Esophagus (tissue), 2 donors: Measurements from ENCODE around the gene TEX9. TPM values are rescaled to one million over a fixed set of nuclear protein-coding genes. Genes with fewer than 3 reads are reported as not detected.

ENCODE experiments used
- H3K27ac ChIP-seq, 2 donors: one replicate each; pipeline ENCODE4 v1.5.1; 2013; ENCODE audit warnings: low read depth in 2 of 2, mild to moderate bottlenecking in 2 of 2, inconsistent platforms in 1 of 2, low read length in 1 of 2, moderate library complexity in 1 of 2
- H3K27me3 ChIP-seq, 2 donors: one replicate each; pipeline ENCODE4 v1.6.1; 2013; ENCODE audit warnings: low read length in 2 of 2, control low read depth in 1 of 2, mild to moderate bottlenecking in 1 of 2; ENCODE audit not compliant: insufficient read depth in 2 of 2, control insufficient read depth in 1 of 2
- H3K36me3 ChIP-seq, 2 donors: one replicate each; pipeline ENCODE4 v1.6.1; 2013; ENCODE audit warnings: low read length in 1 of 2; ENCODE audit not compliant: control insufficient read depth in 2 of 2, insufficient read depth in 2 of 2
- H3K4me1 ChIP-seq, 2 donors: one replicate each; pipeline ENCODE4 v1.6.1; 2013; ENCODE audit warnings: low read length in 1 of 2; ENCODE audit not compliant: control insufficient read depth in 2 of 2, insufficient read depth in 2 of 2
- H3K4me3 ChIP-seq, 2 donors: one replicate each; pipeline ENCODE4 v1.5.1; 2013; ENCODE audit warnings: low read length in 2 of 2, mild to moderate bottlenecking in 2 of 2, low read depth in 1 of 2, moderate library complexity in 1 of 2
- H3K9me3 ChIP-seq, 2 donors: one replicate each; pipeline ENCODE4 v1.6.1; 2013; ENCODE audit warnings: mild to moderate bottlenecking in 2 of 2, low read depth in 1 of 2, low read length in 1 of 2, moderate library complexity in 1 of 2; ENCODE audit not compliant: control insufficient read depth in 2 of 2, insufficient read depth in 1 of 2
- WGBS, 2 donors: extraction: QIAGEN DNeasy Blood & Tissue Kit; methylation state at CpG; one replicate each; pipeline ENCODE4 v1.1.7; 2013; 5-methylcytosine and 5-hydroxymethylcytosine counted together
- polyA plus RNA-seq, 2 donors: library from polyadenylated mRNA; stranded (reverse); fragments of 200-250 nt; gene quantifications; one replicate each; pipeline ENCODE4 v1.2.3, GENCODE V29; 2013
- donor health status: healthy with polysubstance abuse.
- donor health status: Bipolar disorder and iron deficiency.

TEX9 gene
- polyA plus RNA-seq, 2 donors = 2.8 to 2.9 TPM

DNA sequence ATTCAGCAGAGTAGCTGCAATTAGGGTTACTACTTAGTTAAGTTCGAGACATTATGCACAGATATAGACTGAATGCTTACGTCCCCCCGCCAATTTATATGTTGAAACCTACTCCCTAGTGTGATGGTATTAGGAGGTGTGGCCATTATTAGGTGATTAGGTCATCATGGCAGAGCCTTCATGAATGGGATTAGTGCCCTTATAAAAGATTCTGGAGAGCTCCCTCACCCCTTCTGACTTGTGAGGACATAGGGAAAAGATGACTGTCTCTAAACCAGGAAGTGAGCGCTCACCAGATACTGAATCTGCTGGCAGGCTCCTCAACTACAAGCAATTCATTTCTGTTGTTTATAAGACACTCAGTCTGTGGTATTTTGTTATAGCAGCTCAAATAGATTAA is 25.6 kb upstream of the TEX9 start:
- no peaks in the 10 kb centered on the region for H3K36me3 ChIP-seq
- no peak overlapping the region for H3K27ac ChIP-seq
- H3K4me3 ChIP-seq = no peak overlapping the region
- H3K9me3 ChIP-seq = no peaks in the 10 kb centered on the region
- H3K4me1 ChIP-seq = no peaks in the 10 kb centered on the region
- 68 to 92% methylated on average over 4 of the region's 4 CpGs for WGBS, 2 donors
- H3K27me3 ChIP-seq = no peaks in the 10 kb centered on the region

DNA sequence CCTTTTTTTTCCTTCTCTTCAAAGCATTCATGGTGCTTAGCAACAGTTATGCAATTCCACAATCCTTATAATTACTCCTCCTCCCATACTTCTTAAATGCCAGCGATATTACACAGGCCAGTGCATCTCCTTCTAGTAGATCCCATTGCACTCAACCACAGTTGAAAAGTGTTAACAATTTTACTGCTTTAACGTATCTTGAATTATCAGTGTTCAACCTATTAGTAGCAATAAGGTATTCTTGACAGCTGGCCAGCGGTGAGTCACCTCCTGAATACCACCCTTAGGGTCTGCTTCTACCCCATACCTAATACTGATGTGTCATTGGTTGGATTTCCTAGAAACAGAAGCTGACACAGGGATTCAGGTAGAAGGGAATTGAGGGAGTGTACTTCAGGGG is 24.0 kb upstream of the TEX9 start:
- H3K27ac ChIP-seq = no peak overlapping the region
- 49 to 69% methylated on average over 3 of the region's 3 CpGs for WGBS, 2 donors
- H3K4me1 ChIP-seq = no peaks in the 10 kb centered on the region
- H3K36me3 ChIP-seq = no peaks in the 10 kb centered on the region
- H3K27me3 ChIP-seq = no peaks in the 10 kb centered on the region
- no peaks in the 10 kb centered on the region for H3K9me3 ChIP-seq
- H3K4me3 ChIP-seq = no peak overlapping the region

DNA sequence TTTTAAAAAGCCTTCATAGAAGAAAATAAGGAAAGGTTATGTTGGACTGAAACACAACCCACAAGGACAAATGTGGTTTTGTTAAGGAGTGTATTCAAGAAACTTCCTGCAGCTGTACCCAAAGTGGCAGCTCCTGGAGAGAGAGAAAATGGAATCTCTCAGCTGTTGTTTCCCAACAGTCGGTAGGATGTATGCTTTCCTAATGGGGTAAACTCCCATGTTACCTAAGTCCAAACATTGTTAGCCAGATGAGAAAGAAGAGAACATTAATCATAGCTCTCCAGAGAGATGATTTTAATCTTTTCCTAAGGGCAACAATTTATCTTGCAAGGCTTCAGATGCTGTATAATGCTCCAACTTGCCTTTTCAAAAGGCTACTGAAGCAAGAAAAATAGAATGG is 22.6 kb upstream of the TEX9 start:
- Histone ChIP-seq H3K9me3 (no peaks in the 10 kb centered on the region), H3K36me3 (no peaks in the 10 kb centered on the region), H3K27ac (no peak overlapping the region), H3K4me1 (no peaks in the 10 kb centered on the region), H3K27me3 (no peaks in the 10 kb centered on the region), H3K4me3 (no peak overlapping the region)
- WGBS, 2 donors = 26 to 28% methylated on average over 1 of the region's 1 CpG

DNA sequence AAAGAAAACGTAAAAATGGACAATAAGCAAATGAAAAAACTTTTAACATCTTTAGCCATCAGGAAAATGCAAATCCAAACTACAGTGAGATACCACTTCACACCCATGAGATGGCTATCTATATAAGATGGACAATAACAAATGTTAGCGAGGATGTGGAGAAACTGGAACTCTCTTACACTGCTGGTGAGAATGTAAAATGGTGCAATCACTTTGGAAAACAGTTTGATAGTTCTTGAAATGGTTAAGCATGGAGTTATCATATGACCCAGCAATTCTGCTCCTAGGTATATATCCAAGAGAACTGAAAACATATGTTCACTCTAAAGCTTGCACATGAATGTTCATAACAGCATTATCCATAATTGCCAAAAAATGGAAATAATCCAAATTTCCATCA is 21.3 kb upstream of the TEX9 start:
- no peaks in the 10 kb centered on the region for H3K4me1 ChIP-seq
- H3K36me3 ChIP-seq = no peaks in the 10 kb centered on the region
- no peak overlapping the region for H3K4me3 ChIP-seq
- 76 to 79% methylated on average over 2 of the region's 2 CpGs for WGBS, 2 donors
- H3K9me3 ChIP-seq = no peaks in the 10 kb centered on the region
- no peak overlapping the region for H3K27ac ChIP-seq
- no peaks in the 10 kb centered on the region for H3K27me3 ChIP-seq

DNA sequence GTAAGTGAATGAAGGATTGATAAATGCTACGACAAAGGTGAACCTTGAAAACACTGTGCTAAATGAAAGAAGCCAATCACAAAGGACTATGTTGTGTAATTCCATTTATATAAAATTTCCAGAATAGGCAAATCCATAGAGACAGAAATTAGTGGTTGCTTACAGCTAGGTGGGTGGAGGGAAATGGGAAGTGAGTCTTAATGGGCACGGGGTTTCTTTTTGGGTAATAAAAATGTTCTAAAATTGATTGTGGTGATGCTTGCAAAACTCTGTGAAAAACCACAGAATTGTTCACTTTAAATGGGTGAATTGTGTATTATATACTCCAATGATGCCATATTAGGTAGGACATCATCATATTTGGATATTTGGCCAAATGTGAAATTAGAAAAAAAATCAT is 20.9 kb upstream of the TEX9 start:
- H3K4me1 ChIP-seq = no peaks in the 10 kb centered on the region
- no peaks in the 10 kb centered on the region for H3K27me3 ChIP-seq
- H3K27ac ChIP-seq = no peak overlapping the region
- no peaks in the 10 kb centered on the region for H3K36me3 ChIP-seq
- no peak overlapping the region for H3K4me3 ChIP-seq
- H3K9me3 ChIP-seq = no peaks in the 10 kb centered on the region
- WGBS, 2 donors = 84 to 92% methylated on average over 2 of the region's 2 CpGs

DNA sequence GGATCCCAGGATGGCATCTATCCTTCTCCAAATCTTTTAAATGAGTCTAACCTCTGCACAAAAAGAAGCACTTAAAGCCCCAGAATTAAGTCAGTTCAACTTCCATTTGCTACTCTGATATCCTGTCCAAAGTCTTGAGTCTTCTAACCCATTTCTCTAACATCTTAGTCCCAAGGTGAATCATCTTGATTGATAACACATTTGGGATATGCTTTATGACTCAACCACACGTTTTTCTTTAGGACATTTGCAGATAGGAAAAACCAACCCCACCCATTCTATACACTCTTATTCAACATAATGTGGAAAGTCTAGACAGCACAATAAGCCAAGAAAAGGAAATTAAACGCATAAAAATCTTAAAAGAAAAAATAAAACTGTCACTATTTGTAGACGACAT is 18.8 kb upstream of the TEX9 start:
- 56 to 65% methylated on average over 3 of the region's 3 CpGs for WGBS, 2 donors
- Histone ChIP-seq H3K4me1 (no peaks in the 10 kb centered on the region), H3K27me3 (no peaks in the 10 kb centered on the region), H3K4me3 (no peak overlapping the region), H3K36me3 (no peaks in the 10 kb centered on the region), H3K27ac (no peak overlapping the region), H3K9me3 (no peaks in the 10 kb centered on the region)

DNA sequence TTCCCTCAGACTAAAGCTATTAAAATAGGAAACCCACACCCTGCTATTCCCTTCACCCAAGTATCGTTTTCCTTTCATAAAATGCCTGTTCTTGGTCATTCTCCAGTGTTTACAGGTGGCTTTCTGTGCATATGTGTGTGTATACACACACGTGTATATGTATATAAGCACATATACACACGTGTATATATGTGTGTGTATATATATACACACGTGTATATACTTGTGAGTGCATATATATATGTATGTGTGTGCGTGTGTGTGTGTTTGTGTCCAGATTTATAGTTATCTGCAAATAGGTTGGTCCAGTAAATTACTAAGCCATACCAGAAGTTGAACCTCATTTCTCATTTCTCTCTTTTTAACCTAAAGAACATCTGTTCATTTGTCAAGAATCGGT is 15.7 kb upstream of the TEX9 start:
- no peaks in the 10 kb centered on the region for H3K36me3 ChIP-seq
- H3K4me3 ChIP-seq = no peak overlapping the region
- 84 to 89% methylated on average over 6 of the region's 6 CpGs for WGBS, 2 donors
- no peaks in the 10 kb centered on the region for H3K27me3 ChIP-seq
- no peak overlapping the region for H3K27ac ChIP-seq
- H3K4me1 ChIP-seq = no peaks in the 10 kb centered on the region
- H3K9me3 ChIP-seq = no peaks in the 10 kb centered on the region

DNA sequence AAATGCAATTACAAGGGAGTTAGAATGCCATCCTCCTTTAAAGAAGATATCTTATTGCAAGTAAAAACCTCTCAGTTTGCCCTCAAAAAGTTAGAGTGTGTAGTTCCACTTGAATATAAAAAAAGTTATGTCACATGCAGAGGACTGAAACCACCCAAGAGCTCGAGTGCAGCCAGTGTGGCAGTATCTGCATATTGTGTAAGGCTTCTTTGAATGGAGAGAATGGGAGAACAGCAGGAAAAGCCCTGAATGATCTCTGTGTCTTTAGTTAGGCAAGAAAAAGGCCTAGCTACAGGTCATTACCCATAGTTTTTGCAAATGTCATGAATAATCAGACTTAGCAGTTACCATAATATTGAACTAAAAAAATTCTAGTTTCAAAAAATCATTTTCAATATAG is 13.9 kb upstream of the TEX9 start:
- Histone ChIP-seq H3K27ac (no peak overlapping the region), H3K9me3 (no peaks in the 10 kb centered on the region), H3K4me1 (no peaks in the 10 kb centered on the region), H3K27me3 (no peaks in the 10 kb centered on the region), H3K4me3 (no peak overlapping the region), H3K36me3 (no peaks in the 10 kb centered on the region)
- 44 to 58% methylated on average over 1 of the region's 1 CpG for WGBS, 2 donors

DNA sequence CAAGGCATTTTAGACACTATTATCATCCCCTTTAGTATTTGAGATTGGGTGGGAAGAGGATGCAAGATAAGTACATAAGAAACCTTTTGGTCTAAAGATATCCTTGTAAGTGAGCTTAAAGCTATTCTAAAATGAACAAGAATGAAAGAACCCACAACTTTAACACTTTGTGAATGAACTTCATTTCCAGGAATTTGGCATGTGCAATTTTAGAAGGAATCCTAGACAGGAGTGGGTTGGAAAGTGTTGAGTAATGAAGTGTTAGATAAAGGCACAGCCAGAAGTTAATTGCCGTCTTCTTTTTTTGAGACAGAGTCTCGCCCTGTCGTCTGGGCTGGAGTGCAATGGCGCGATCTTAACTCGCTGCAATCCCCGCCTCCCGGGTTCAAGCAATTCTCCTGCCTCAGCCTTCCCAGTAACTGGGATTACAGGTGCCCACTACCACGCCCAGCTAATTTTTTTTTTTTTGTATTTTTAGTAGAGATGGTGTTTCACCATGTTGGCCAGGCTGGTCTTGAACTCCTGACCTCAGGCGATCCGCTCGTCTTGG is 13.2 kb upstream of the TEX9 start:
- Histone ChIP-seq H3K4me1 (no peaks in the 10 kb centered on the region), H3K27ac (no peak overlapping the region), H3K4me3 (no peak overlapping the region), H3K27me3 (no peaks in the 10 kb centered on the region), H3K36me3 (no peaks in the 10 kb centered on the region), H3K9me3 (no peaks in the 10 kb centered on the region)
- 91% methylated on average over 12 of the region's 12 CpGs for WGBS, 2 donors

DNA sequence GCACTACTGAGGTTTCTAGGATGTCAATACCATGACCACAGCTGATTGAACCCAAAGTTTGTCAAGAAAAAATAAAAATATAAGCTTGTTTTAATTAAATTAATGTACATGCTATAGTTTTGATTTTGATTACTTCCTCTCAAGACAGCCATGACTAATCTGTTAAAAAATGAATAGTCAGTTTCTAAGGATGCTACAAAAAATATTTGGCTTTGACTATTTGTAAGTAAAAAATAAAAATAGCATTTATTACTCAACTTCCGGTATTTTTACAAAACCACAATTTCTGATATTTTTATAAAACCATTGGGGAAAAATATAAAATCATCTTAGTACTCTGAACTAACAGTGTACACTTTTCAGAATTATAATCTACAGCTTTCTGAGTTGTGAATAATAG is 12.1 kb upstream of the TEX9 start:
- Histone ChIP-seq H3K36me3 (no peaks in the 10 kb centered on the region), H3K4me3 (no peak overlapping the region), H3K4me1 (no peaks in the 10 kb centered on the region), H3K9me3 (no peaks in the 10 kb centered on the region), H3K27me3 (no peaks in the 10 kb centered on the region), H3K27ac (no peak overlapping the region)
- WGBS, 2 donors = 72 to 81% methylated on average over 1 of the region's 1 CpG
